Uterus (tissue), 4 donors: ENCODE data around the gene DLG4. TPM values are rescaled to one million over a fixed set of nuclear protein-coding genes. Genes with fewer than 3 reads are reported as not detected.

Source experiments
- DNase-seq, 2 donors: peaks; one replicate each; pipeline ENCODE4 v3.0.0-alpha.2; 2019 to 2020
- H3K27ac ChIP-seq, 2 donors: fragments of 200-600 bp; sonication (generic); 1 replicate in 1 of 2; 2 replicates in 1 of 2; pipeline ENCODE4 v1.5.1; 2016 to 2018
- H3K27me3 ChIP-seq, 2 donors: fragments of 200-600 bp; sonication (generic); one replicate each; pipeline ENCODE4 v1.5.1; 2018 to 2019; ENCODE audit warnings: control low read depth in 1 of 2
- H3K36me3 ChIP-seq, 2 donors: fragments of 200-600 bp; sonication (generic); one replicate each; pipeline ENCODE4 v1.5.1; 2019; ENCODE audit warnings: control low read depth in 1 of 2
- H3K4me1 ChIP-seq, 2 donors: fragments of 200-600 bp; sonication (generic); one replicate each; pipeline ENCODE4 v1.5.1; 2018 to 2019; ENCODE audit warnings: control low read depth in 1 of 2
- H3K4me3 ChIP-seq, 2 donors: fragments of 200-600 bp; sonication (generic); 1 replicate in 1 of 2; 2 replicates in 1 of 2; pipeline ENCODE4 v1.5.1; 2018 to 2019; ENCODE audit warnings: mild to moderate bottlenecking in 1 of 2
- H3K9me3 ChIP-seq, 2 donors: fragments of 200-600 bp; sonication (generic); one replicate each; pipeline ENCODE4 v1.5.1; 2019; ENCODE audit warnings: control low read depth in 1 of 2
- POLR2A ChIP-seq, 2 donors: fragments of 450-650 bp; IDR thresholded peaks; one replicate each; pipeline ENCODE4 v1.6.1; 2016; ENCODE audit warnings: antibody characterized with exemption in 2 of 2, mild to moderate bottlenecking in 1 of 2, moderate library complexity in 1 of 2
- intact Hi-C: fragments of 100-400 bp; cut with DNase I; formaldehyde crosslinking; loops from one replicate; pipeline ENCODE4 v1.15.1; 2023; ENCODE audit warnings: low total_unique reads
- total RNA-seq, 4 donors: library from RNA; depleted of rRNA in 3 of 4; stranded (reverse); fragments of >200 nt in 3 of 4; gene quantifications; one replicate each; pipeline versions ENCODE4 v1.1.0 to v1.2.4, GENCODE V29; 2014 to 2023
- TF ChIP-seq, protein P1 (sequence below), 4 experiments: fragments of 200-600 bp in 2 of 4; fragments of 450-650 bp in 2 of 4; sonication (generic) in 2 of 4; IDR thresholded peaks; one replicate each; pipeline ENCODE4 v1.5.1; 2016 to 2019; ENCODE audit warnings: antibody characterized with exemption in 4 of 4, mild to moderate bottlenecking in 2 of 4, moderate library complexity in 1 of 4
- donor health status: DM: yes; HTN: yes; CAD: no.

Gene DLG4
- total RNA-seq, 4 donors from 2014 or later, result 22.8 to 64.0 (median 48.4) TPM

- H3K4me3 ChIP-seq, result no peak overlapping the region
- H3K4me1 ChIP-seq, result no peaks in the 10 kb centered on the region
- DNase-seq, result no peak
- intact Hi-C loops, result no loop called here
- H3K27ac ChIP-seq, result no peak overlapping the region
- TF ChIP-seq, protein P1, sequence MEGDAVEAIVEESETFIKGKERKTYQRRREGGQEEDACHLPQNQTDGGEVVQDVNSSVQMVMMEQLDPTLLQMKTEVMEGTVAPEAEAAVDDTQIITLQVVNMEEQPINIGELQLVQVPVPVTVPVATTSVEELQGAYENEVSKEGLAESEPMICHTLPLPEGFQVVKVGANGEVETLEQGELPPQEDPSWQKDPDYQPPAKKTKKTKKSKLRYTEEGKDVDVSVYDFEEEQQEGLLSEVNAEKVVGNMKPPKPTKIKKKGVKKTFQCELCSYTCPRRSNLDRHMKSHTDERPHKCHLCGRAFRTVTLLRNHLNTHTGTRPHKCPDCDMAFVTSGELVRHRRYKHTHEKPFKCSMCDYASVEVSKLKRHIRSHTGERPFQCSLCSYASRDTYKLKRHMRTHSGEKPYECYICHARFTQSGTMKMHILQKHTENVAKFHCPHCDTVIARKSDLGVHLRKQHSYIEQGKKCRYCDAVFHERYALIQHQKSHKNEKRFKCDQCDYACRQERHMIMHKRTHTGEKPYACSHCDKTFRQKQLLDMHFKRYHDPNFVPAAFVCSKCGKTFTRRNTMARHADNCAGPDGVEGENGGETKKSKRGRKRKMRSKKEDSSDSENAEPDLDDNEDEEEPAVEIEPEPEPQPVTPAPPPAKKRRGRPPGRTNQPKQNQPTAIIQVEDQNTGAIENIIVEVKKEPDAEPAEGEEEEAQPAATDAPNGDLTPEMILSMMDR (IDR thresholded peaks at IDR 0.05), result no peak
- TF ChIP-seq POLR2A (IDR thresholded peaks at IDR 0.05), result no peak
- H3K9me3 ChIP-seq, result no peaks in the 10 kb centered on the region
- peaks cover 0 to 3% of the 10 kb centered on the region in 2 donors for H3K27me3 ChIP-seq
- no peaks in the 10 kb centered on the region for H3K36me3 ChIP-seq
Measured at GRCh38 chr17:7156342-7156940, 63.2 kb downstream of the DLG4 start.

DNA sequence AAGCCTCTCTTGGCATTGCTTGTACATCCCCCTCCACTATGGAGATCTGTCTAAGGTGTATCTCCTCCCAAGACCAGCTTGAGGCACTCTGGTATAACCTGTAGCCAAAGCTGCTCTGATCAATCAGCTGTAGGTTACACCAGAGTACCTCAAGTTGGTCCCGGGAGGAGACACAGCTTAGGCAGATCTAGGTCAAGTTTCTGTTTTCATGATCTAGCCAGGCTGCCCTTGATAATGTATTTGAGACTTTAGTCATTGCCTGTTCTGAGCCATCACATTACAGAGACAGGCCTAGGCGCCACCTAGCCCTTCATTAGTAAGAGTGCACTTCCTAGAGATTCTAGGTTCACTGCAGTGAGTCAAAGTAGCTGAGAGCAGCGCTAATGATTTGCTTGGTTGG lies 71.9 kb downstream of the DLG4 start:
- TF ChIP-seq, protein P1 (IDR thresholded peaks at IDR 0.05), result no peak
- no peak for TF ChIP-seq POLR2A (IDR thresholded peaks at IDR 0.05)
- H3K4me3 ChIP-seq, result no peak overlapping the region
- no peaks in the 10 kb centered on the region for H3K27me3 ChIP-seq
- no peak overlapping the region for H3K27ac ChIP-seq
- intact Hi-C loops, result no loop called here
- H3K36me3 ChIP-seq, result no peaks in the 10 kb centered on the region
- no peaks in the 10 kb centered on the region for H3K4me1 ChIP-seq
- no peak for DNase-seq
- no peaks in the 10 kb centered on the region for H3K9me3 ChIP-seq

DNA sequence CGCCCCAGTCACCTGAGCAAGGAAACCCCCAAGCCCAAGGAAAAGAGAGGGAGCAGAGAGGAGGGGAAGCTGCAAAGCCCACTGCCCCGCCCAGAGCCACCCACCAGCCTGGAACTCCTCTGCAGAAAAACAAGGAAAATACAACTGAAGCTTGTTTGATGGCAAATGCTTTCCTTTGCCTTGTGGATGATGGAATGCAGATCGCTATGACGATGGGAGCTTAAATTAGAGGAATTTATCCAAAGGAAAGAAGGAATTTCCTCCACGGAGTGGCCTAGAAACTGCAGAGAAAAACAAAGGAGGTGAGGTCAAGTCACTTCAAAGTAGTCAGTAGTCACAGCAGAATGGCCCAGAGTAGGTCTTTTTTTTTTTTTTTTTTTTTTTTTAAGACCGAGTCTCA lies 73.5 kb downstream of the DLG4 start:
- Histone ChIP-seq H3K4me3 (no peak overlapping the region), H3K27ac (no peak overlapping the region), H3K9me3 (no peaks in the 10 kb centered on the region), H3K27me3 (no peaks in the 10 kb centered on the region), H3K4me1 (no peaks in the 10 kb centered on the region), H3K36me3 (no peaks in the 10 kb centered on the region)
- DNase-seq, result no peak
- TF ChIP-seq, protein P1 (IDR thresholded peaks at IDR 0.05), result no peak
- no peak for TF ChIP-seq POLR2A (IDR thresholded peaks at IDR 0.05)
- intact Hi-C loops, result no loop called here

DNA sequence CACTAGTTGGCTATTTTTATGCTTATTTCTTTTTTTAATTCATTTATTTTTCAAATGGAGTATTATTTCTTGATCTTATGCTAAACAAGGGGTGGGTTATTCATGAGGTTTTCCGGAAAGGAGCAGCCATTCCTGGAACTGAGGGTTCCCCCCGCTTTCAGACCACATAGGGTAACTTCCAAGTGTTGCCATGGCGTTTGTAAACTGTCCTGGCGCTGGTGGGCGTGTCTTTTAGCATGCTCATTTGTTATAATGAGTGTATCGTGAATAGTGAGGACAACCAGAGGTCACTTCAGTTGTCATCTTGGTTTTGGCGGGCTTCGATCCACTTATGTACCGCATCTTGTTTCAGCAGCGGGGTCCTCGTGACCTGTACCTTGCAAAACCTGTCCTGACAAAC lies 75.4 kb downstream of the DLG4 start:
- no peak for DNase-seq
- intact Hi-C loops, result loop anchor here (5.0 kb wide), 1 partner anchor 92 kb away; no protein-coding TSS in a partner anchor

DNA sequence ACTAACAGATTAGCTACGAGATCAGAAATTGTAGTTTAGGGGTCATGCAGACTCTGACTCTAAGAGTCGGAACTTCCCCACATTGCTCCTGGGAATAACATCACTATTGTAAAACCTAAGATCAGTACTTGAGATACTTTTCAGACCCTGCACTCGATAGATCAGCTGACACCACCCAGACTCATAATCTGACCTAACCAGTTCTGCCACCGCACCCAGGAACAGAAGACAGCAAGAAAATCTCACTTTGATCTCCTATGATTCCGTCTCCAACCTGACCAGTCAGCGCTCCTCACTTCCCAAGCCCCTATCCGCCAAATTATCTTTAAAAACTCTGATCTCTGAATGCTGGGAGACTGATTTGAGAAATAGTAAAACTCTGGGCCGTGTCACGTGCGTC lies 77.8 kb downstream of the DLG4 start:
- Histone ChIP-seq H3K4me1 (no peaks in the 10 kb centered on the region), H3K4me3 (no peak overlapping the region), H3K36me3 (no peaks in the 10 kb centered on the region), H3K27me3 (no peaks in the 10 kb centered on the region), H3K27ac (no peak overlapping the region), H3K9me3 (no peaks in the 10 kb centered on the region)
- DNase-seq, result no peak
- intact Hi-C loops, result loop anchor here (5.0 kb wide), 1 partner anchor 90 kb away; no protein-coding TSS in a partner anchor
- TF ChIP-seq, protein P1 (IDR thresholded peaks at IDR 0.05), result no peak
- TF ChIP-seq POLR2A (IDR thresholded peaks at IDR 0.05), result no peak

More for the DNA sequence above, 75.4 kb downstream of the DLG4 start:
- H3K27ac ChIP-seq, result no peak overlapping the region
- no peak overlapping the region for H3K4me3 ChIP-seq
- no peaks in the 10 kb centered on the region for H3K9me3 ChIP-seq
- no peaks in the 10 kb centered on the region for H3K27me3 ChIP-seq
- no peaks in the 10 kb centered on the region for H3K36me3 ChIP-seq
- H3K4me1 ChIP-seq, result no peaks in the 10 kb centered on the region
- TF ChIP-seq, protein P1 (IDR thresholded peaks at IDR 0.05), result no peak
- no peak for TF ChIP-seq POLR2A (IDR thresholded peaks at IDR 0.05)
